ENCODE results near the gene PTH1R. TPM values are rescaled to one million over a fixed set of nuclear protein-coding genes. Genes with fewer than 3 reads are reported as not detected.

PTH1R gene
- total RNA-seq, 4 donors from 2014 or later: 1.1 to 4.2 (median 3.0) TPM

DNA sequence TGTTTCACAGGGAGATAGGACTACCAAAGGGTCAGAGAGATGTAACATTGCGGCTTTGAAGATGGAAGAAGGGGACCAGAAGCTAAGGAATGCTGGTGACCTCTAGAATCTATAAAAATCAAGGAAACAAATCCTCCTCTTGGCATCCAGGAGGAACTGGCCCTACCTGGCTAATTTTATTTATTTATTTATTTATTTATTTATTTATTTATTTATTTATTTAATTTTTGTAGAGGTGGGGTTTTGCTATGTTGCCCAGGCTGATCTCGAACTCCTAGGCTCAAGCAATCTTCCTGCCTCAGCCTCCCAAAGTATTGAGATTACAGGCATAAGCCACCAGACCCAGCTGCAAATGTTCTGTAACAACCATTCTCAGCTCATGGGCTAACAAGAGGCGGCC, 34.0 kb upstream of the PTH1R start:
- H3K27ac ChIP-seq: no peak overlapping the region
- 93% methylated on average over 3 of the region's 3 CpGs for WGBS
- DNase-seq (ENCODE audit: low spot score in 2 of 2): no peak
- TF ChIP-seq, protein P1, sequence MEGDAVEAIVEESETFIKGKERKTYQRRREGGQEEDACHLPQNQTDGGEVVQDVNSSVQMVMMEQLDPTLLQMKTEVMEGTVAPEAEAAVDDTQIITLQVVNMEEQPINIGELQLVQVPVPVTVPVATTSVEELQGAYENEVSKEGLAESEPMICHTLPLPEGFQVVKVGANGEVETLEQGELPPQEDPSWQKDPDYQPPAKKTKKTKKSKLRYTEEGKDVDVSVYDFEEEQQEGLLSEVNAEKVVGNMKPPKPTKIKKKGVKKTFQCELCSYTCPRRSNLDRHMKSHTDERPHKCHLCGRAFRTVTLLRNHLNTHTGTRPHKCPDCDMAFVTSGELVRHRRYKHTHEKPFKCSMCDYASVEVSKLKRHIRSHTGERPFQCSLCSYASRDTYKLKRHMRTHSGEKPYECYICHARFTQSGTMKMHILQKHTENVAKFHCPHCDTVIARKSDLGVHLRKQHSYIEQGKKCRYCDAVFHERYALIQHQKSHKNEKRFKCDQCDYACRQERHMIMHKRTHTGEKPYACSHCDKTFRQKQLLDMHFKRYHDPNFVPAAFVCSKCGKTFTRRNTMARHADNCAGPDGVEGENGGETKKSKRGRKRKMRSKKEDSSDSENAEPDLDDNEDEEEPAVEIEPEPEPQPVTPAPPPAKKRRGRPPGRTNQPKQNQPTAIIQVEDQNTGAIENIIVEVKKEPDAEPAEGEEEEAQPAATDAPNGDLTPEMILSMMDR (IDR thresholded peaks at IDR 0.05): no peak
- TF ChIP-seq POLR2A (IDR thresholded peaks at IDR 0.05) (no peak), EP300 (IDR thresholded peaks at IDR 0.05) (no peak), POLR2AphosphoS5 (IDR thresholded peaks at IDR 0.05) (no peak)
- peaks cover 39% of the 10 kb centered on the region for H3K4me1 ChIP-seq
- H3K9me3 ChIP-seq: peaks cover 26% of the 10 kb centered on the region
- H3K4me3 ChIP-seq: no peak overlapping the region
- H3K27me3 ChIP-seq: no peaks in the 10 kb centered on the region
- H3K36me3 ChIP-seq: no peaks in the 10 kb centered on the region

DNA sequence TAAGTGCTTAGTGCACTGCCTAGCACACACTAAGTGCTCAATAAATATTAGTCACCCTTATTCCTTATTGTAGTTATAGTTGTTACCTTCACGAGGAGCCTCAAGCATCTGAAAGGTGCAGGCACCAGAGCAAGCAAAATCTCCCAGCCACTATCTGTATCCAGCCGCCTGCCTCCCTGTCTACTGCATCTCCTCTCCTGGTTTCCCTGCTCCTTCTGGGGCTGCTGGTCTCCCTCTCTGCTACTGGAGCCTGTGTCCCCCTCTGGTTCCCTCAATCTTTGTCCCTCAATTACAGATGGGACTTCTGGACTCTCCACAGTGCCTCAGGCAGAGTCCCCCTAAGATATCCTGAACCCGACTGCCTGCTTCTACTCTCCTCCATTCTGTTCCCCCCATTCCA, 33.1 kb upstream of the PTH1R start:
- no peak for DNase-seq (ENCODE audit: low spot score in 2 of 2)
- no peaks in the 10 kb centered on the region for H3K27me3 ChIP-seq
- WGBS: 76% methylated on average over 3 of the region's 3 CpGs
- H3K9me3 ChIP-seq: peaks cover 20% of the 10 kb centered on the region
- TF ChIP-seq EP300 (IDR thresholded peaks at IDR 0.05) (no peak), POLR2A (IDR thresholded peaks at IDR 0.05) (no peak), POLR2AphosphoS5 (IDR thresholded peaks at IDR 0.05) (no peak)
- TF ChIP-seq, protein P1 (IDR thresholded peaks at IDR 0.05): no peak
- H3K4me3 ChIP-seq: no peak overlapping the region
- H3K4me1 ChIP-seq: peaks cover 41% of the 10 kb centered on the region
- no peak overlapping the region for H3K27ac ChIP-seq
- no peaks in the 10 kb centered on the region for H3K36me3 ChIP-seq

DNA sequence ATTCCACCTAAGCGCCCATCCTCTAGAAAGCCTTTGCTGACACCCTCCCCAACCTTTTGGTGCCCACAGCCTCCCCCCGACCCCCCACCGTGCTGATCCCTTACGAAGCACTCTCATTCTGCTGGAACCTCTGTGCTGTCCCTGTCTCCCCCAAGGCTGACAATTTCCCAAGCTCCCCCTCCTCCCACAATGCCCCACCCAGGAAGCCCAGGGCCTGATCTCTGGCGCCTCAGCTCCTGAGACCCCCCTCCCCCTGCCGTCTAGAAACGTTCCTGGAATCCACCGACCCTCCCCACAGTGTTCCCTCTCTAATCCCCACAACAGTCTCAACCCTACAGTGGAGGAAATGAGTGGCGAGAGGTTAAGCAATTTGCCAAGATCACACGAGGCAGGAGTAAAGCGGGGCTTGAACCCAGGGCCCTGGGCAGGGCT, 32.6 kb upstream of the PTH1R start:
- H3K27ac ChIP-seq: peak overlapping the region; percentile 71
- no peaks in the 10 kb centered on the region for H3K36me3 ChIP-seq
- TF ChIP-seq POLR2AphosphoS5 (IDR thresholded peaks at IDR 0.05): no peak
- no peak for TF ChIP-seq EP300 (IDR thresholded peaks at IDR 0.05)
- no peak for TF ChIP-seq POLR2A (IDR thresholded peaks at IDR 0.05)
- TF ChIP-seq, protein P1 (IDR thresholded peaks at IDR 0.05): no peak
- peak overlapping the region; percentile 55 for H3K4me3 ChIP-seq
- H3K4me1 ChIP-seq: peaks cover 41% of the 10 kb centered on the region
- DNase-seq (ENCODE audit: low spot score in 2 of 2): no peak
- WGBS: 30% methylated on average over 11 of the region's 11 CpGs
- no peaks in the 10 kb centered on the region for H3K27me3 ChIP-seq
- peaks cover 17% of the 10 kb centered on the region for H3K9me3 ChIP-seq

DNA sequence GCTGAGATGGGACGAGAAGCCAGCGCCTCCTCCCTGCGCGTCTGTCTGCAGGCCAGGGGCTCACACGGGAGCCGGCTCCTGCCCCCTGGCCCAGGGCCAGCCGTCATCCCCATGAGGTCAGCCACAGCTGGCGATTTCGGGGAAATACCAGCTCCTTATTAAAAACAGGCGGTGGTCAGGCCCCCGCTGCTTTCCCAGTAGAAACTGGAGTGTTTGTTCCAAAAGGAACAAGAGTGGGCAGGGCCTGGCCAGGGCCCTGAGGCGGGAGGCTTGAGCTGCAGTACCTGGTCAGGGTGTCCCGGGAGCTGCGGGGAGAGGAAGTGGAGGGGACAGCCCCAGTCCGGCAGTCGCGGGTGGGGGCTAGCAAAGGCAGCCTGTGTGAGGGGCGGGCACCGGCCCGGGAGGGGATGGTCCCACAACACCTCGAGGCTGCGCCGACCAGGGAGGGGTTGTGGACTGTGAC, 32.1 kb upstream of the PTH1R start:
- DNase-seq (ENCODE audit: low spot score in 2 of 2): peak; percentile 89 to 90
- WGBS: 0% methylated on average over 3 of the region's 23 CpGs
- Histone ChIP-seq H3K36me3 (no peaks in the 10 kb centered on the region), H3K4me3 (peak overlapping the region; percentile 55), H3K9me3 (peaks cover 12% of the 10 kb centered on the region), H3K27me3 (no peaks in the 10 kb centered on the region), H3K27ac (peak overlapping the region; percentile 71), H3K4me1 (peaks cover 41% of the 10 kb centered on the region)
- peak in 1 of 3 donors; percentile 58 for TF ChIP-seq POLR2AphosphoS5 (IDR thresholded peaks at IDR 0.05)
- no peak for TF ChIP-seq EP300 (IDR thresholded peaks at IDR 0.05)

DNA sequence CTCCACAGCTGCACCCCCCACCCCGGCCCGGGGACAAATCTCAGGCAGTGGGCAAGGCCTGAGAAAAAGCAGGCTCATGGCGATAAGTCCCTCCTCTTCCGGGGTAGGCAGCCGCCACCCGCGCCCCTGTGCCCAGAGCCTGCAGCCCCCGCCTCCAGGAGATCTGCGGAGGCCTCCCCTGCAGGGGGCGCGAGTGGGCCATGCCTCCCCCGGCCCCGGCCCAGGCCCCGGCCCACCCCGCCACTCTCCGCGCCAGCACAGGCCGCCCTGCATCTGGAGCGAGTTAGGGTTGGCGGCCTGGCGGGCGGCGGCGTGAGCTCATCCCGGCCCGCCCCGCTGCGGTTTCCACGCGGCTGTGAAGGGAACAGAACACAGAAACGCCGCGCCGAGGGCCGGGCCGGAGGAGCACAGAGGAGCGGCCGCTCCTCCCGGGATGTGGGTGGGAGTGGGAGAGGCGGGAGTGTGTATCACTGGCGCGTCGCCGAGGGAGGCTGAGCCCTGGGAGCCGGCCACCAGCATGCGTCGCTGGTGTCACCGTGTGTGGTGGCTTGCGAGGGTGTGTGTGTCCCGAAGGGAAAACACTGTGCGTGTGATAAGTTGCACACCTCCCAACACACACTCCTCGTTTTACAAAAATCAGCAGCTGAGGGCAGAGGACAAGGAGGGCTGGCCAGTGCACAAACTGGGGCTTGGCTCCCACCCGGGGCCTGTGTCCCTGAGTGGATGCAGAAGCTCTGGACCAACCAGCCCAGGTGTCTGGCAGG, 31.5 kb upstream of the PTH1R start:
- Histone ChIP-seq H3K9me3 (peaks cover 8% of the 10 kb centered on the region), H3K27me3 (no peaks in the 10 kb centered on the region), H3K36me3 (no peaks in the 10 kb centered on the region), H3K4me3 (peak overlapping the region; percentile 55), H3K27ac (peak overlapping the region; percentile 71), H3K4me1 (peaks cover 41% of the 10 kb centered on the region)
- 0% methylated on average over 5 of the region's 53 CpGs for WGBS
- peak; percentile 91 for DNase-seq (ENCODE audit: low spot score in 2 of 2)
- TF ChIP-seq POLR2A (IDR thresholded peaks at IDR 0.05): no peak
- TF ChIP-seq, protein P1 (IDR thresholded peaks at IDR 0.05): peak; percentile 10 to 73

Data from suprapubic skin (tissue), 4 donors.